Endothelial cell of umbilical vein (primary cell): ENCODE data around the gene C2orf81. TPM values are rescaled to one million over a fixed set of nuclear protein-coding genes. Genes with fewer than 3 reads are reported as not detected.

Experiments
- BruUV-seq: library from RNA; stranded (reverse); fragments of 400-500 nt; replicated peaks from 2 replicates; lab custom pipeline; 2021; lab: Mats Ljungman, UMichigan
- CTCF ChIA-PET: fragments of 300-600, 350-600 bp; sonication (Branson Sonifier 250); formaldehyde crosslinking; loops from one replicate; lab custom pipeline; 2021; ENCODE audit warnings: antibody characterized with exemption, inconsistent platforms; lab: Charles Lee
- POLR2A ChIA-PET: fragments of 300-600, 350-600 bp; sonication (Branson Sonifier 250); formaldehyde crosslinking; loops from one replicate; lab custom pipeline; 2021; ENCODE audit warnings: antibody characterized with exemption, inconsistent platforms; lab: Charles Lee
- DNase-seq: peaks from one replicate; pipeline ENCODE4 v3.0.0-alpha.2; 2011; ENCODE audit warnings: low read depth, low spot score
- FAIRE-seq: peaks from 2 replicates; lab custom pipeline; 2011; peaks lifted over from hg19 to GRCh38; lab: Jason Lieb, UNC
- H2AFZ ChIP-seq: 2 replicates; pipeline ENCODE4 v1.6.0; 2012; ENCODE audit warnings: low read depth, low read length, control low read depth, inconsistent platforms
- H3K27ac ChIP-seq: 2 replicates; pipeline ENCODE4 v1.5.1; 2011; ENCODE audit warnings: low read depth, mild to moderate bottlenecking, control low read depth, low read length, moderate library complexity; ENCODE audit not compliant: insufficient read depth
- H3K27me3 ChIP-seq, 2 experiments: 2 replicates each; pipeline versions ENCODE4 v1.6.0 to v1.6.1; 2011; ENCODE audit warnings: low read length in 2 of 2, mixed read lengths in 1 of 2; ENCODE audit not compliant: control insufficient read depth in 2 of 2, insufficient read depth in 2 of 2
- H3K36me3 ChIP-seq, 2 experiments: 2 replicates in 1 of 2; 3 replicates in 1 of 2; pipeline ENCODE4 v1.5.1; 2011; ENCODE audit warnings: low read length in 2 of 2, mild to moderate bottlenecking in 1 of 2, moderate library complexity in 1 of 2; ENCODE audit not compliant: control insufficient read depth in 2 of 2, insufficient read depth in 2 of 2; ENCODE audit errors: extremely low read depth in 1 of 2
- H3K4me1 ChIP-seq: 3 replicates; pipeline ENCODE4 v1.5.1; 2011; ENCODE audit warnings: mild to moderate bottlenecking, low read length; ENCODE audit not compliant: control insufficient read depth, insufficient read depth; ENCODE audit errors: extremely low read depth
- H3K4me2 ChIP-seq: 2 replicates; pipeline ENCODE4 v1.6.1; 2011; ENCODE audit warnings: low read length, control low read depth, mixed read lengths; ENCODE audit not compliant: insufficient read depth
- H3K4me3 ChIP-seq, 3 experiments: fragments of 200-600 bp in 1 of 3; sonication (generic), shearing (Covaris generic) in 1 of 3; replicated peaks in 1 of 3; 2 replicates each; pipeline ENCODE4 v1.5.1; 2011 to 2016; ENCODE audit warnings: control low read depth in 3 of 3, low read length in 3 of 3, mild to moderate bottlenecking in 2 of 3, inconsistent platforms in 1 of 3, low read depth in 1 of 3, moderate library complexity in 1 of 3; ENCODE audit not compliant: insufficient read depth in 1 of 3
- H3K79me2 ChIP-seq: 2 replicates; pipeline ENCODE4 v1.6.0; 2012; ENCODE audit warnings: low read length, inconsistent platforms; ENCODE audit not compliant: control insufficient read depth, insufficient read depth
- H3K9ac ChIP-seq: replicated peaks from 2 replicates; pipeline ENCODE3; 2011; ENCODE audit warnings: low read length, control low read depth; ENCODE audit not compliant: insufficient read depth; ENCODE audit errors: extremely low read depth
- H3K9me1 ChIP-seq: replicated peaks from 3 replicates; pipeline ENCODE4 v1.6.0; 2011; ENCODE audit warnings: mild to moderate bottlenecking, low read length; ENCODE audit not compliant: control insufficient read depth, insufficient read depth; ENCODE audit errors: extremely low read depth
- H3K9me3 ChIP-seq: replicated peaks from 2 replicates; pipeline ENCODE4 v1.5.1; 2012; ENCODE audit warnings: low read length, inconsistent platforms; ENCODE audit not compliant: control insufficient read depth, insufficient read depth
- H4K20me1 ChIP-seq: replicated peaks from 2 replicates; pipeline ENCODE3; 2011; ENCODE audit warnings: mild to moderate bottlenecking, low read length; ENCODE audit not compliant: control insufficient read depth, insufficient read depth; ENCODE audit errors: extremely low read depth
- CTCF ChIP-seq, 2 donors: IDR thresholded peaks; 1 replicate in 1 of 2; 2 replicates in 1 of 2; pipeline ENCODE4 v1.5.1; 2011; ENCODE audit warnings: low read length in 2 of 2, mild to moderate bottlenecking in 2 of 2, moderate library complexity in 2 of 2, control low read depth in 1 of 2, inconsistent platforms in 1 of 2, low read depth in 1 of 2; ENCODE audit not compliant: insufficient read depth in 1 of 2; ENCODE audit errors: extremely low read depth in 1 of 2
- EZH2 ChIP-seq: IDR thresholded peaks from 2 replicates; pipeline ENCODE4 v1.6.1; 2012; ENCODE audit warnings: borderline replicate concordance, low read depth, mild to moderate bottlenecking, moderate library complexity, low read length, inconsistent platforms; ENCODE audit not compliant: severe bottlenecking
- GATA2 ChIP-seq: IDR thresholded peaks from 2 replicates; pipeline ENCODE4 v1.7.0; 2011; ENCODE audit warnings: low read depth, mild to moderate bottlenecking, moderate library complexity, mixed read lengths, low read length; ENCODE audit not compliant: insufficient read length, insufficient read depth
- JUN ChIP-seq: IDR thresholded peaks from 2 replicates; pipeline ENCODE4 v1.6.1; 2011; ENCODE audit warnings: borderline replicate concordance, low read depth; ENCODE audit not compliant: insufficient read length, insufficient read depth
- MYC ChIP-seq: IDR thresholded peaks from one replicate; pipeline ENCODE4 v1.6.1; 2011; ENCODE audit warnings: mild to moderate bottlenecking, low read depth, low read length
- dilution Hi-C: fragments of 300-500 bp; cut with MboI; formaldehyde crosslinking; loops from one replicate; pipeline ENCODE4 v1.15.0; 2019; ENCODE audit warnings: low sequenced_read_pairs; ENCODE audit not compliant: extremely low pct_ligation_motif_present
- intact Hi-C: fragments of 100-400 bp; cut with micrococcal nuclease; formaldehyde crosslinking; loops from one replicate; pipeline ENCODE4 v1.10.0; 2022
- polyA plus RNA-seq, 4 experiments: library from polyadenylated mRNA; depleted of rRNA in 3 of 4; stranded (reverse) in 3 of 4; unstranded in 1 of 4; fragments of >200 nt; gene quantifications; 2 replicates each; pipeline versions ENCODE4 v1.2.1 to v1.2.3, GENCODE V29; 2011 to 2012; ENCODE audit warnings: missing spikeins in 1 of 4
- total RNA-seq: library from RNA; stranded (reverse); gene quantifications from 2 replicates; pipeline ENCODE4 v1.2.3, GENCODE V29; 2021
- TF ChIP-seq, protein P1 (sequence below): IDR thresholded peaks from 2 replicates; pipeline ENCODE4 v1.6.1; 2011; ENCODE audit not compliant: insufficient read depth, insufficient read length

Gene C2orf81
- total and polyA plus RNA-seq, 2 donors (not counting 3 experiments of a cell fraction or from before 2014, with no cell fraction given): 0.17 to 0.71 TPM

DNA sequence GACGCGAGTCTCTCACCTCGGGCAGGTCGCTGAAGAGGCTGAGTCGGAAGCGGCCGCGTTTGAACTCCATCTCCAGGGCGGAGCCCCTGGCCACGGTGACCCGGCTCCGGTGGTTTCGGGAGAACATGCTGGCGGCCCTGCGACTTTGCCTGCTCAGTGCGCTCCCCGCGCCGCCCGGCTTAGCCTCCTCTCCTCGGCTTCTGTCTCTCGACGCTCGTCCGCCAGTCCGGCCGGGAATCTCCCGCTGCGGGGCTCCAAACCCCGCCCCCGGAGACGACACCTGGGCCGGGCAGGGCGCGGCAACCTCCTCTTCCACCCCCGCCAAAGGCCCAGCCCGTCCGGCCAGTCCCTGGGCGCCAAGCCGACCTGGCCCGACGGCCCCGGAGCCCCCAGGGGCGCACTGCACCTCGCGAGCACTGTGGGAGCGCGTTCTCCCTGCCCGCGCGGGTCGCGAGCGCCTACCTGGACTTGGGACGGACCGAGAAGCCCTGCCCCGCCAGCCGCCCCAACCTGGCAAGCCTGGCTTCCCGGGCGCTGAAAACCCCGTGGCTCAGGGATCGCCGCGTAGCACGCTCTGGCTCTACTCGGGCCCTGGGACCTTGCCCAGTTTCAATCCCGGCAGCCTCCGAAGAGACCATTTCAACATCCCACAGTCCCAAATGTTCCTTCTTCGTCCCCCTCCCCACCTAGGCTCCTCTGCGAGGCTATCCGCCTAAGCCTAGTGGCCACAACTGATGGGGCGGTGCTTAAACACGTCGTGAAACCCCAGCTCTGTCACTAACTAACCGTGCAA lies 20.5 kb upstream of the C2orf81 start, which contains the start of gene RTKN:
TSS of gene RTKN (minus strand) at position 248 of the 793 bp plus-strand sequence. CDS start at position 127, 121 bp downstream.
- intact Hi-C loops (no loop called here), dilution Hi-C loops (no loop called here)
- H3K9me3 ChIP-seq: no peaks in the 10 kb centered on the region
- peak within 1 kb of the TSS; percentile 18 for H3K9ac ChIP-seq
- TF ChIP-seq GATA2 (no peak), EZH2 (peak; percentile 98), MYC (no peak), CTCF (IDR thresholded peaks at IDR 0.05; ENCODE audit: extremely low read depth in 1 of 2, insufficient read depth in 1 of 2, low read depth in 1 of 2, low read length in 2 of 2) (no peak), JUN (no peak)
- TF ChIP-seq, protein P1, sequence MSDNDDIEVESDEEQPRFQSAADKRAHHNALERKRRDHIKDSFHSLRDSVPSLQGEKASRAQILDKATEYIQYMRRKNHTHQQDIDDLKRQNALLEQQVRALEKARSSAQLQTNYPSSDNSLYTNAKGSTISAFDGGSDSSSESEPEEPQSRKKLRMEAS: no peak
- DNase-seq (no peak), FAIRE-seq (no peak)
- POLR2A ChIA-PET: no interaction called here
- no peaks in the 10 kb centered on the region for H3K36me3 ChIP-seq
- H2AFZ ChIP-seq: peak within 1 kb of the TSS; percentile 38
- H3K9me1 ChIP-seq: no peaks in the 10 kb centered on the region
- CTCF ChIA-PET: no interaction called here
- no peak within 1 kb of the TSS for H3K27ac ChIP-seq
- no peaks in the 10 kb centered on the region for H4K20me1 ChIP-seq
- H3K27me3 ChIP-seq: peaks cover 18 to 32% of the 10 kb centered on the region in 2 experiments
- H3K4me3 ChIP-seq: peak within 1 kb of the TSS in 2 of 3 experiments; percentile 14 to 15
- no peaks in the 10 kb centered on the region for H3K79me2 ChIP-seq
- H3K4me1 ChIP-seq: peaks cover 27% of the 10 kb centered on the region
- no TSS peak for BruUV-seq
- peak within 1 kb of the TSS; percentile 48 for H3K4me2 ChIP-seq
